ENCODE measurements around the gene BIVM.

Gene BIVM

GRCh38 chr13:102792396-102792795 is 6.5 kb upstream of the BIVM start:
- no peak for DNase-seq

GRCh38 chr13:102793611-102794355 is 5.1 kb upstream of the BIVM start:
- DNase-seq = no peak

DNA sequence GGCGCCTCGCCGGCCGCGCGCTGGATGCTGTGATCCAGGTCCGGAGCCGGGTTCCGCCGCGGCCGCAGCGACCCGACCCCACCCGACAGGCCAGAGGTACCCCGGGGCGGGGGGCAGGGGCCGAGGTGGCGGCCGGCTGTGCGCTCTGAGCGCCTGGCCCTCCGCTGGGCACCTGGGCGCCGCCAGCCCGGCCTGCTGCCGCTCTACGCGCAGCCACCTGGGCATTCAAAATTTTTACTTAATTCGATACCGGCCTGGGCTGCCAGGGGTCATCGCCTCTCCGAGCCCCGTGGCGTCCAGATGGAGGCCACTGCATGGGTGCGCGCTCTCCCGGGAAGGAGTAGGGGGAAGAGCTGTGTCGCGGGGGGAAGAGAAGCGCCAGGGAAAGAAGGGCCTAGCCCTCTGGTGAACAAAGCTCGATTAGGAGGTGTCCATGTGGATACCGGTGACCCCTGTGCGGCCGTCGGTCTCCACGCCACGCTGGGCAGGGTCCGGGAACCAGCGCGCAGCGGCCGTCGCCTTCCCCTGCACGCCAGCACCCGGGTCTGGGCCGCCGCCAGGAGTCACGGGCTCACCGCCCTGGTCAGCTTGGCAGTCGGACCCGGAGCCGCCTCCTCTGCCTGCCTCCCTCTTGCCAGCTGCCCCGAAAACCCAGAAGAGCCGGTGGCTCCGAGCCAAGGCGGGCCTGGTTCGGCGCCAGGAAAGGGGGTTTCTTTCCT is 666 bp downstream of the BIVM start:
- no peak for DNase-seq

DNA sequence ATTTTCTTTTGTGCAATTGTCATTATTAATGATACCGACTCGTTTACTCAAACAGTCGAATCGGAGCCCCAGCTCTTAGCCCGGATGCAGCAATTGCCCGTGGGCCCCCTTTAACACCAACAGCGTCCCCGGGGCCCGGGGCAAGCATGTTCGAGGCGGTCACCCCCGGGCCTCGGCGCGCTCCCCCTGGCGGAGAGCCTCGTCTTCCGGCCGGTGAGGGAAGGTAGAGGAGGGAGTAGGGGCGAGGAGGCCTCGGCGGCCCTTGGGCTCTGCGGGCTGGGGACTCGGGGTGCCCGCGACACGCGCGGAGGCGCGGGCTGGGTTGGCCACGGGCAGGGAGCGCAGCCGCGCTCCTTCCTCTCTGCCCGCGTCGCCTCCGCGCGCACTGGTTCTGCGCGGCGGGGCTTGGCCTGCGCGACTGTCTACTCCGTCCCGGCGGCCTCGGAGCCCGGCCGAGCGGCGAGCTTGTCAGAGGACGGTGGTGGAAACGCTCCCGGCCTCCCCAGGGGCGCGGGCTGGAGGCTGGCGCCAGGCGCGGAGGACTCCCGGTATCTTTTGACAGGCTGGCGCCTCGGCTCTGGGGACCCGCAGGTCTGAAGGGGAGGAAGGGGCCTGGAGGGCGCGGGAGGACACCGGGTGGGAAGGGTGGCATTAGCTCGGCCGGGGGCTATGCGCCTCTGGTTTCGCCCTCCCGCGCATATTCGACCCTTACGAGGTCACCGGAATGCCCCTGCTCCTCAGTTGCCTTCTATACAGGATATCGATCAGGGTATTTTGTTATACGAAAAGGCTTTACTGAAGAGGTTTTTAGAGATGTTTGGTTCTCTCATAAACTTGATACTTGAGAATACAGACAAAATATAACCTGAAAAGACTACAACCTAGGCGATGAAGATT is 1.5 kb downstream of the BIVM start:
- DNase-seq = no peak

GRCh38 chr13:102805680-102806079 is 6.8 kb downstream of the BIVM start:
- DNase-seq = no peak

DNA sequence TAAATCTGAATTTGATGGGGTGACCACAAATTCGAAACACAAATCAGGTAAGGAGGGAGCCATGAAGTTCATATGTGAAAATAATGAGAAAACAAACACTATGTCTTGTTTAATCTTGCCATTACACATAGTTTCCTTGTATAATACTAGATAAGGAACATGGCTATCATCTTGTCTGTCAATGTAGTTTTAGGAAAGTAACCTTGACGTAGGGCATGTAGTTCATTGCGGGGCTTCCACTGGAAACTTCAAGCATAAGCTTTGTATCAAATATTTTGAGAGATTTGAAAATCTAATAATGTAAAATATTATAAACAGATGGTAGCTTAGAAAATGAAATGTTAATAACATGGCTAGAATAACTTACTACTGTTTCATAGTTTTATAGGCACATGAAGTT is 8.8 kb downstream of the BIVM start:
- no peak for DNase-seq

- no peak for DNase-seq
Measured at GRCh38 chr13:102812611-102813287, 13.8 kb downstream of the BIVM start.

- DNase-seq = no peak
Measured at GRCh38 chr13:102814025-102814607, 15.2 kb downstream of the BIVM start.

DNA sequence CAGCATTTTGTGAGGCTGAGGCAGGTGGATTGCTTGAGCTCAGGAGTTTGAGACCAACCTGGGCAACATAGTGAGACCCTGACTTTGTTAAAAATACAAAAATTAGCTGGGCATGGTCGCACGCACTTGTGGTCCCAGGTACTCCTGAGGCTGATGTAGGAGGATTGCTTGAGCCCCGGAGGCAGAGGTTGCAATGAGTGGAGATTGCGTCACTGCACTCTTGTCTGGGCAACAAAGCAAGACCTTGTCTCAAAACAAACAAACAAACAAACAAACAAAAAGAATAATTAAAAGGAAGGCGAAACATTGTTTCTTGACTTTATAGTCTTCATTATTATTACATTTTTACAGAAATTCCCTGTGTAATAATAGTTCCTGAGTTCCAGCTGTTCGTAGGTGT is 15.9 kb downstream of the BIVM start:
- no peak for DNase-seq

DNA sequence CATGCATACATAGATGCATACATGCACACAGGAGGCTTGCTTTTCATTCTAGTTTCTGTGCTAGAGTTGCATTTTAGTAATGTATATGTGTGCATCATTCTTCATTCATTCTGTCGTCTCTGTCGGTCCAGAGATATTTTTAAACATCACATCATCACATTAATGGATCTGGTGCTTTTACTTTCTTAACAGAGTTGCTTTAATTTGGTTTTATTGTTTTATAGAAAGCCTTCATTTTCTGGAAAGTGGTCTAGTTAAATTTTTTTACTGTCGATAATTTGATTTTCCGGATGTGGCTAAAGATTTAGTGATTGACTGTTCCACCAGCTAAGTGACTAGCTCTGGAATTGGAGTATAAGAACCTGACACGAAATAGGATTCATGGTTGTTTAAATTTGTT is 16.9 kb downstream of the BIVM start:
- no peak for DNase-seq

DNA sequence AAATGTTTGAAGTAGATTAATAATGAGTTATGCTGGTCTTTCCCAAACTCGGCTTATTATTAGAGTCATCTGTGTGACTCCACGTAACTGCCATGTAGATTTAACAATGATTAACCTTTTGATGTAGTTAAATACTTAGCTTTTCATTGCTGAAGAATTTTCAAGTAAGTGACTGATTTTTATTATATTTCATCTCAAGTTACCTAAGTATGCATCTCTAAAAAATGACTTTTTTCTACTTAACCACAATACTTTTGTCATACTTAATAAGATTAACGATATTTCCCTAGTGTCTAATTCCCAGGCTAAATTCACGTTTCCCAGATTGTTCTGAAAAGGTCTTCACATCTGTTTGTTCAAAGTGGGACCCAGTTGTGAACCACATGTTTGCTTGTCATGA is 17.8 kb downstream of the BIVM start:
- no peak for DNase-seq

- no peak for DNase-seq
Measured at GRCh38 chr13:102817241-102817640, 18.3 kb downstream of the BIVM start.

GRCh38 chr13:102817907-102818306 is 19.0 kb downstream of the BIVM start:
- no peak for DNase-seq

- no peak for DNase-seq
Measured at GRCh38 chr13:102825400-102825799, 26.5 kb downstream of the BIVM start.

DNA sequence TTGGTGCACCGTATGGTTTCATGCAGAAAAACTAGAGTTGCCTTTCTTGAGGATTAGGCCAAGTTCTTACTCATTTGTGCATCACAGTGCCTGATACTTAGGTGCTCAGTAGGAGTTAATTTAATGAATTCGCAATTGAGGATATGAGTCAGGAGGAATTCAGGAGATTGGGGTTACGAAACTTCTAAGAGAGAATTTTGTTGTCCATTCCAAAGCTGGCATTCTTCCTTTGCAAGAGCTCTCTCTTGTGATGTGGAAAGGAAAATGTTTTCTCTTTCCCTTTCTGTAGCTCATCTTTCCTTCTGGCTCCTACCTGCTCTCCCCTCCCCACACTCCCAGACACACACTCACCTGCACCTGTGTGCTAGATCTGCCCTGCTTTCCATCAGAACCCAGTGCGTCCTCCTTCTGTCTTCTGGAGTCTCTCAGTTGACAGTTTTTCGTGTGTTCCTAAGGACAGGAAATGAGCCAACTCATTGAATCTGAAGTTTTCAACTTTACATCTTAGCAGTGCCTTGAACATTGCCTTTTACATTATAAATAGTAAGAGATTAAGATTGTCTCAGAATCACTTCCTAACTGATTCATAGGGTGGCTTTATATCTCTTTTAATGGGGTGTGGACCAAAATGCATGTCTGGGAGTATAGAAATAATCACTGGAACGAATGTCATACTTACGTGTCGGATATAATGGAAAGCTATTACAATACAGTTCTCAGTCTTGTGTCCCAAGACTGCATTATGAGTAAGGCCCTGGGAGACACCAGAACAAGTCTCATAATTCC is 27.2 kb downstream of the BIVM start:
- no peak for DNase-seq

DNA sequence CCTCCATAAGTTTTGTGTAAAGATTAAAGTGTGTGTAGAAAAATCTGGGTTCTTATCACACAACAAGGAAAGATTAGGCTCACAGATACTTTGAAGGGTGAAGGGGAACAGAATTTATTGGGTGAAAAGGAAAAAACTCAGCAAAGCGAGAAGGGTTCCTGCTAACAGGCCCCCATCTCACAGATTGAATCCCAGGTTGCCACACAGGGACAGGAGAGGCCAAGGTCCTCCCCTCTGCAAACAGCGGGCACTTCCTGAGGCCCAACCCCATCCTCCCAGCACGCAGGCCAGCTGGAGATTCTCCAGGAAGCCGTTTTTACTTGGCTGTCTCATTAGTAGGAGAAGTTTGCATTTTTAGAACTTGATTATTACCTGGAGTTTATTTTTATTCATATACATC is 31.7 kb downstream of the BIVM start:
- no peak for DNase-seq

DNA sequence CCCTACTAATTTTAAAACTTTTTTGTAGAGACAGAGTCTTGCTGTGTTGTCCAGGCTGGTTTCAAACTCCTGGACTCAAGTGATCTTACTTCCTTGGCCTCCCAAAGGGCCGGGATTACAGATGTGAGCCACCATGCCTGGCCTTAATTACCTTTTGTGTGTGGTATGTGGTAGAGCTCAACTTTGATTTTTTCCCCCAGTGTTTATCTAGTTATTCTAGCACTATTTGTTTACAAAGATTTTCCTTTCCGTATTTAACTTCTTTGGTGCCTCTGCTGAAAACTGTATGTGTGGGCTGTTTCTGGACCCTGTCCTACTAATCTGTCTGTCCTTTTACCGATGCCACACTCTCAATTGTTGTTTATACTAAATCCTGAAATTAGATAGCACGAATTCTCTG is 37.6 kb downstream of the BIVM start:
- no peak for DNase-seq

DNA sequence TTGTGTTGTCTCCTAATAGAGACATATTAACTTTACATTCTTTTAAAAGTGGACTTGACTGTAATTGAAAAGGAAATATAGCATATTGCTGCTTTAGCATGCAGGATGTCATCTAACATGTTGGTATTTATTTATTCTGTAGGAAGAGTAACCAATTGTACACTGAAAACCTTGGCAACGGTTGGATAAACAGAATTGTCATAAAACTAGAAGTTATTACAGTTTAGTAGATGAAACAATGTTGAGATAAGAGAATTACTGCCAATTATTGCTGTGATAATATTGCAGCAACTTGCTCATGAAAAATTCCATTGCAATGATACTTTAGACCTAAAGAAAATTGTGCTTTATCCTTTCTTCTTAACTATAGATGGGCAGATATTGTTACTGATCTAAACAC is 39.4 kb downstream of the BIVM start:
- DNase-seq = no peak

DNA sequence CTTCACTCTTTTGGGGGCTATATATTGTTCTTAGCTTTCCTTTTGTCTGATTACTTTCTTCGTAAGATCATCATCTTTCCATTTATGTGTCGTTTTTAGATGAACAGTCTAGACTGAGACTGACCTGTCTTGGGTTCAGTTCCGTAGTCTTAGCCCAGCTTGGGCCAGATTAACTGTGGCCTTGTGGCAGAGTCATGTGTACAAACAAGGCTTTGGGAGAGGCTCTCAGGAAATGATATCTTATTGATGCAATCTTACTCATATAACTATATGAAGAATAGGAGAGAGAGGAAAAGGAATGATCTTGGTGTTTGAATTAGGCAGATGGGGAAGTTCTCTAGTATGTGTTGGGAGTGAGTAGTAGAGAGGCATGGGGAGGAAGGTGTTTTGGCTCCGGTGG is 40.1 kb downstream of the BIVM start:
- no peak for DNase-seq

DNA sequence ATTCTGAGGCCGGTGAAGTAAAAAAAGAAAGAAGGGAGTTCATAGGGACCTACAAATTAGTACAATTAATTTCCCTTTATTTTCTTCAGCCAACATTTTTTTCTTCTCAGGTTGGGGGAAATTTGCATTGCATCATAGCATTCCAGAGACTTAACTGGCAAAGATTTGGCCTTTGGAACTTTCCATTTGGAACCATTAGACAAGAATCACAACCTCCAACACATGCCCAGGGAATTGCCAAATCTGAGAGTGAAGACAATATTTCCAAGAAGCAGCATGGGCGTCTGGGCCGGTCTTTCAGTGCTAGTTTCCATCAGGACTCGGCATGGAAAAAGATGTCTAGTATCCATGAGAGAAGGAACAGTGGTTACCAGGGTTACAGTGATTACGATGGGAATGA is 40.5 kb downstream of the BIVM start:
- no peak for DNase-seq

DNA sequence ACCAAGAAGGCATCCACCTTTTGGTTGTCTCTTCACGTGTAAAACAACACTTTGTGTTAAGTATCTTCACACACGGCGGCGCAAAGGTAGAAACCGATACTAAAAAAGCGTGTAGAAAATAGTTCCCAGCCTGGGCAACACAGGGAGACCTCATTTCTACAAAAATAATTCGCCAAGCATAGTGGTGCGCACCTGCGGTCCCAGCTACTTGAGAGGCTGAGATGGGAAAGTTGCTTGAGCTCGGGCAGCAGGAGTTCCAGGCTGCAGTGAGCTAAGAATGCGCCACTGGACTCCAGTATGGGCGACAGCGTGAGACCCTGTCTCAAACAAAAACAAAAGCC is 46.3 kb downstream of the BIVM start:
- no peak for DNase-seq

Data from NCI-H524 treated with DMSO at 0.1 percent for 48 hours (cell line).